ENCODE results near the gene APOH.

APOH gene

GRCh38 chr17:66228887-66229782 is at the start of gene APOH:
TSS of gene APOH (minus strand) at chr17:66229415. CDS start at chr17:66229379, 36 bp downstream.
- H3K27ac Mint-ChIP-seq, result no peak within 1 kb of the TSS
- CTCF ChIA-PET, result interaction anchor here (0.5 kb wide), 1 partner anchor 636 kb away, joined by 4 read pairs; no protein-coding TSS in a partner anchor
- peaks cover 5% of the 10 kb centered on the region for H3K27me3 Mint-ChIP-seq
- no peaks in the 10 kb centered on the region for H3K9me3 Mint-ChIP-seq
- DNase-seq, result no peak
- H3K36me3 Mint-ChIP-seq, result no peaks in the 10 kb centered on the region
- no peak within 1 kb of the TSS for H3K4me3 Mint-ChIP-seq
- no peaks in the 10 kb centered on the region for H3K4me1 Mint-ChIP-seq

- CTCF ChIA-PET, result no interaction called here
- H3K36me3 Mint-ChIP-seq, result peaks cover 1% of the 10 kb centered on the region
- peaks cover 25% of the 10 kb centered on the region for H3K27me3 Mint-ChIP-seq
- H3K4me3 Mint-ChIP-seq, result no peak overlapping the region
- no peaks in the 10 kb centered on the region for H3K4me1 Mint-ChIP-seq
- DNase-seq, result no peak
- no peak overlapping the region for H3K27ac Mint-ChIP-seq
- no peaks in the 10 kb centered on the region for H3K9me3 Mint-ChIP-seq
Observed at GRCh38 chr17:66277191-66277590, 48.0 kb upstream of the APOH start.

- H3K4me3 Mint-ChIP-seq, result no peak overlapping the region
- H3K27me3 Mint-ChIP-seq, result peaks cover 29% of the 10 kb centered on the region
- H3K4me1 Mint-ChIP-seq, result no peaks in the 10 kb centered on the region
- CTCF ChIA-PET, result no interaction called here
- H3K27ac Mint-ChIP-seq, result no peak overlapping the region
- no peaks in the 10 kb centered on the region for H3K9me3 Mint-ChIP-seq
- H3K36me3 Mint-ChIP-seq, result no peaks in the 10 kb centered on the region
- no peak for DNase-seq
Observed at GRCh38 chr17:66276328-66276937, 47.2 kb upstream of the APOH start.

GRCh38 chr17:66275651-66276050 is 46.4 kb upstream of the APOH start:
- H3K27me3 Mint-ChIP-seq, result peaks cover 36% of the 10 kb centered on the region
- H3K27ac Mint-ChIP-seq, result no peak overlapping the region
- no peak overlapping the region for H3K4me3 Mint-ChIP-seq
- no peaks in the 10 kb centered on the region for H3K36me3 Mint-ChIP-seq
- H3K9me3 Mint-ChIP-seq, result no peaks in the 10 kb centered on the region
- CTCF ChIA-PET, result no interaction called here
- H3K4me1 Mint-ChIP-seq, result no peaks in the 10 kb centered on the region
- DNase-seq, result no peak

DNA sequence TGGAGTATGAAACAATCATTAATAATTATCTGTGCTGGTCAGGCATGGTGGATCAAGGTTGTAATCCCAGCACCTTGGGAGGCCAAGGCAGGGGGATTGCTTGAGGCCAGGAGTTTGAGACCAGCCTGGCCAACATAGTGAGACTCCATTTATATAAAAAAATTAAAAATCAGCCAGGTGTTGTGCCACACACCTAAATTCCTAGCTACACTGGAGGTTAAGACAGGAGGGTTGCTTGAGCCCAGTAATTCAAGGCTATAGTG is 44.3 kb upstream of the APOH start:
- H3K4me3 Mint-ChIP-seq, result no peak overlapping the region
- no peaks in the 10 kb centered on the region for H3K9me3 Mint-ChIP-seq
- no peaks in the 10 kb centered on the region for H3K4me1 Mint-ChIP-seq
- H3K27ac Mint-ChIP-seq, result no peak overlapping the region
- H3K36me3 Mint-ChIP-seq, result no peaks in the 10 kb centered on the region
- CTCF ChIA-PET, result interaction anchor here (0.7 kb wide), 1 partner anchor 26 kb away, joined by 3 read pairs; no protein-coding TSS in a partner anchor
- DNase-seq, result no peak
- peaks cover 38% of the 10 kb centered on the region for H3K27me3 Mint-ChIP-seq

- H3K27ac Mint-ChIP-seq, result no peak overlapping the region
- H3K36me3 Mint-ChIP-seq, result no peaks in the 10 kb centered on the region
- no peaks in the 10 kb centered on the region for H3K4me1 Mint-ChIP-seq
- DNase-seq, result no peak
- H3K9me3 Mint-ChIP-seq, result no peaks in the 10 kb centered on the region
- peaks cover 33% of the 10 kb centered on the region for H3K27me3 Mint-ChIP-seq
- CTCF ChIA-PET, result interaction anchor here (0.7 kb wide), 1 partner anchor 27 kb away, joined by 3 read pairs; no protein-coding TSS in a partner anchor
- no peak overlapping the region for H3K4me3 Mint-ChIP-seq
Observed at GRCh38 chr17:66272811-66273585, 43.8 kb upstream of the APOH start.

GRCh38 chr17:66271512-66271911 is 42.3 kb upstream of the APOH start:
- Mint-ChIP-seq H3K9me3 (no peaks in the 10 kb centered on the region), H3K27me3 (peaks cover 20% of the 10 kb centered on the region), H3K4me3 (no peak overlapping the region), H3K4me1 (no peaks in the 10 kb centered on the region), H3K36me3 (no peaks in the 10 kb centered on the region), H3K27ac (no peak overlapping the region)
- CTCF ChIA-PET, result no interaction called here
- no peak for DNase-seq

DNA sequence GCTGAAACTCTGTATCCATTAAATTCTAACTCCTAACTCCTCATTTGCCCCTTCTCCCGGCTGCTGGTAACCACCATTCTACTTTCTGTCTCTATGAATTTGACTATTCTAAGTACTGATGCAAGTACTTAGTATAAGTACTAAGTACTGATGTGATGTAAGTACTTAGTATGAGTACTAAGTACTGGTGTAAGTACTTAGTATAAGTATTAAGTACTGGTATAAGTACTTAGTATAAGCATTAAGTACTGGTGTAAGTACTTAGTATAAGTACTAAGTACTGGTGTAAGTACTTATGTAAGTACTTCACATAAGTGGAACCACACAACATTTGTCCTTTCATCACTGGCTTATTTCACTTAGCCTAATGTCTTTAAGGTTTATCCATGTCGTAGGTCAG is 40.9 kb upstream of the APOH start:
- no peak overlapping the region for H3K27ac Mint-ChIP-seq
- H3K4me3 Mint-ChIP-seq, result no peak overlapping the region
- H3K4me1 Mint-ChIP-seq, result no peaks in the 10 kb centered on the region
- peaks cover 16% of the 10 kb centered on the region for H3K27me3 Mint-ChIP-seq
- CTCF ChIA-PET, result no interaction called here
- no peak for DNase-seq
- H3K9me3 Mint-ChIP-seq, result no peaks in the 10 kb centered on the region
- H3K36me3 Mint-ChIP-seq, result no peaks in the 10 kb centered on the region

- H3K9me3 Mint-ChIP-seq, result no peaks in the 10 kb centered on the region
- no peak for DNase-seq
- H3K4me3 Mint-ChIP-seq, result no peak overlapping the region
- peaks cover 20% of the 10 kb centered on the region for H3K27me3 Mint-ChIP-seq
- CTCF ChIA-PET, result interaction anchor here (1.0 kb wide), 1 partner anchor 11 kb away, joined by 3 read pairs; no protein-coding TSS in a partner anchor
- H3K36me3 Mint-ChIP-seq, result no peaks in the 10 kb centered on the region
- H3K4me1 Mint-ChIP-seq, result peaks cover 4% of the 10 kb centered on the region
- no peak overlapping the region for H3K27ac Mint-ChIP-seq
Observed at GRCh38 chr17:66268247-66268927, 39.2 kb upstream of the APOH start.

GRCh38 chr17:66264696-66265095 is 35.5 kb upstream of the APOH start:
- DNase-seq, result no peak
- H3K4me3 Mint-ChIP-seq, result no peak overlapping the region
- no peaks in the 10 kb centered on the region for H3K36me3 Mint-ChIP-seq
- H3K27ac Mint-ChIP-seq, result no peak overlapping the region
- CTCF ChIA-PET, result no interaction called here
- peaks cover 4% of the 10 kb centered on the region for H3K4me1 Mint-ChIP-seq
- H3K9me3 Mint-ChIP-seq, result no peaks in the 10 kb centered on the region
- H3K27me3 Mint-ChIP-seq, result peaks cover 11% of the 10 kb centered on the region

- Mint-ChIP-seq H3K4me1 (peaks cover 4% of the 10 kb centered on the region), H3K4me3 (no peak overlapping the region), H3K9me3 (no peaks in the 10 kb centered on the region), H3K36me3 (no peaks in the 10 kb centered on the region), H3K27me3 (peaks cover 11% of the 10 kb centered on the region), H3K27ac (no peak overlapping the region)
- CTCF ChIA-PET, result interaction anchor here (0.6 kb wide), 1 partner anchor 304 kb away, joined by 4 read pairs; no protein-coding TSS in a partner anchor
- DNase-seq, result no peak
Observed at GRCh38 chr17:66262767-66263166, 33.6 kb upstream of the APOH start.

DNA sequence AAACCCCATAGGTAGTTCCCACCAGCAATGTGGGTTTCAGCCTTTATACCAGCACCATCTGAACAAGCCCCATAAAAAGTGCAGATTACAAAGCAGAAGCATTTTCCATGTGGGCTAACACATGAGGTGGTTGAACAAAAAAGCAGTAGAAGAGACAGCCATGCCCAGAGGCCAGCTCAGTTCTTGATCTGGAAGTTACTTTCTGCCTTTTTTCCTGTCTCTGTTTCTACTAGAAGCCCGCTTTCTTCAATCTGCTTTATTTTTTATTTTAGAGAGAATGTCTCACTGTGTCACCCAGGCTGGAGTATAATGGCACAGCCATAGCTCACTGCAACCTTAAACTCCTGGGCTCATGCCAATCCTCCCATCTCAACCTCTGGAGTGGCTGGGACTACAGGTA is 31.5 kb upstream of the APOH start:
- Mint-ChIP-seq H3K4me1 (peaks cover 11% of the 10 kb centered on the region), H3K9me3 (no peaks in the 10 kb centered on the region), H3K27me3 (peaks cover 11% of the 10 kb centered on the region), H3K4me3 (no peak overlapping the region), H3K36me3 (no peaks in the 10 kb centered on the region), H3K27ac (no peak overlapping the region)
- DNase-seq, result no peak
- CTCF ChIA-PET, result interaction anchor here (1.5 kb wide), 1 partner anchor 306 kb away, joined by 3 read pairs; no protein-coding TSS in a partner anchor

DNA sequence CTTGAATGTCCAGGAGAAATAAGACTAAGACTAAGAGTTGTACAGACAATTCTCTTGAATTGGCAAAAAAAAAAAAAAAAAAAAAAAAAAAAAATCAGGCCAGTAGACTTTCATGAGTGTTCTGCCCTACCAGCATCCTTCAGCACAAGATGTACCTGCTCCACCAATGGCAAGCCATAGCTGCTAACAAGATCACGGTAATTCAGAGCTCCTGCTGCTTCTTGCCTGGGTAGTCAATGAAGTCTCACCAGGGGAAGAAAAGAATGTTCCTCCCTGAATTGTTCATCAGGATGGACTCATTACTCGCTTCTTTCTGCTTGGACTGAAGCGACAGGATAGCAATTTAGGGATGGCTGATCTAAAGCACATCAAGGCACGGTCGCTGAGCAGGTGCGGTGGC is 31.1 kb upstream of the APOH start:
- CTCF ChIA-PET, result interaction anchor here (1.5 kb wide), 1 partner anchor 307 kb away, joined by 3 read pairs; no protein-coding TSS in a partner anchor

DNA sequence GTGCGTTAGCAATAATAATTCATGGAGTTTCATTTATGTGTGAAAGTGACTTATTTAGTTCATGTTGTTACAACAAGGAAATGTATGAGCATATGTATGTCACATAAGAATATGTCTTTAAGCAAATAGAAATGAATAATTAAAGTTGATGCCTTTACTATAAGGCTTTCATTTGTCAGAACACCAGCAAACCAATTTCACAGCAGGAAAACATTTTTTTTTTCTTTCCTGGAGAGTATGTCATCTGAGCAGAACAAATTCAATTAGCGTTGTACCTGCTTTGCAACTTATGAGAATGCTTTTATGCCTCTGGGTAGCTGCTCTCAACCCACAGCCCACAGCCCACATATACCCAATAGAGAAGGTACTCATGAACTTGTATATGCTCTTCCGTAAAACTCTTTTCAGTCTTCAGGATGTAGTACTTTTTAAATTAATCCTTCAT is 26.3 kb upstream of the APOH start:
- Mint-ChIP-seq H3K4me3 (no peak overlapping the region), H3K27ac (peak overlapping the region; percentile 46), H3K27me3 (no peaks in the 10 kb centered on the region), H3K4me1 (peaks cover 15% of the 10 kb centered on the region), H3K9me3 (no peaks in the 10 kb centered on the region), H3K36me3 (no peaks in the 10 kb centered on the region)
- DNase-seq, result peak; percentile 43
- CTCF ChIA-PET, result interaction anchor here (0.7 to 2.3 kb wide), 14 partner anchors 10 to 462 kb away, joined by 3 to 18 read pairs (median 4); no protein-coding TSS in a partner anchor

More for the DNA sequence above, 31.1 kb upstream of the APOH start:
- H3K27me3 Mint-ChIP-seq, result peaks cover 8% of the 10 kb centered on the region
- peaks cover 15% of the 10 kb centered on the region for H3K4me1 Mint-ChIP-seq
- no peak overlapping the region for H3K4me3 Mint-ChIP-seq
- DNase-seq, result no peak
- no peak overlapping the region for H3K27ac Mint-ChIP-seq
- no peaks in the 10 kb centered on the region for H3K36me3 Mint-ChIP-seq
- no peaks in the 10 kb centered on the region for H3K9me3 Mint-ChIP-seq

Data from activated naive CD4-positive, alpha-beta T cell treated with anti-CD3 and anti-CD28 coated beads, Interleukin-2, amount 10 ng/mL, durations not matched to agents 7 days and 5 days (primary cell).